Fibroblast of lung (primary cell): ENCODE data around the gene MAGEF1. TPM values are rescaled to one million over a fixed set of nuclear protein-coding genes. Genes with fewer than 3 reads are reported as not detected.
A peak's percentile ranks its signal among the peaks of the same experiment; 100 is the strongest.

Experiments used
- DNase-seq, 2 donors: peaks; one replicate each; pipeline versions ENCODE4 v3.0.0 to v3.0.0-alpha.2; 2010; ENCODE audit warnings: low read depth in 2 of 2
- H2AFZ ChIP-seq: 2 replicates; pipeline ENCODE4 v1.5.1; 2012; ENCODE audit warnings: low read length, control low read depth, inconsistent platforms
- H3K27ac ChIP-seq: 2 replicates; pipeline ENCODE4 v1.5.1; 2011; ENCODE audit warnings: low read length, control low read depth; ENCODE audit not compliant: insufficient read depth
- H3K27me3 ChIP-seq: 2 replicates; pipeline ENCODE4 v1.5.1; 2011; ENCODE audit warnings: mild to moderate bottlenecking, low read length; ENCODE audit not compliant: control insufficient read depth, insufficient read depth
- H3K36me3 ChIP-seq: 2 replicates; pipeline ENCODE4 v1.5.1; 2011; ENCODE audit warnings: low read length; ENCODE audit not compliant: control insufficient read depth, insufficient read depth
- H3K4me1 ChIP-seq: 2 replicates; pipeline ENCODE4 v1.5.1; 2011; ENCODE audit warnings: low read length; ENCODE audit not compliant: control insufficient read depth, insufficient read depth; ENCODE audit errors: extremely low read depth
- H3K4me2 ChIP-seq: 2 replicates; pipeline ENCODE4 v1.5.1; 2011; ENCODE audit warnings: low read length, control low read depth; ENCODE audit not compliant: insufficient read depth; ENCODE audit errors: extremely low read depth
- H3K4me3 ChIP-seq, 4 experiments: fragments of 200-600 bp in 1 of 4; sonication (generic) in 1 of 4; replicated peaks in 1 of 4; 2 replicates each; pipeline ENCODE4 v1.5.1; 2011 to 2016; ENCODE audit warnings: low read length in 4 of 4, low read depth in 3 of 4, mild to moderate bottlenecking in 3 of 4, control low read depth in 2 of 4, inconsistent platforms in 1 of 4, mixed read lengths in 1 of 4; ENCODE audit not compliant: insufficient read depth in 1 of 4; ENCODE audit errors: control extremely low read depth in 1 of 4
- H3K79me2 ChIP-seq: 2 replicates; pipeline ENCODE4 v1.5.1; 2012; ENCODE audit warnings: mild to moderate bottlenecking, low read length, inconsistent platforms; ENCODE audit not compliant: control insufficient read depth, insufficient read depth
- H3K9ac ChIP-seq: 2 replicates; pipeline ENCODE4 v1.5.1; 2011; ENCODE audit warnings: mild to moderate bottlenecking, low read length, control low read depth; ENCODE audit not compliant: insufficient read depth
- H3K9me3 ChIP-seq: 2 replicates; pipeline ENCODE4 v1.5.1; 2012; ENCODE audit warnings: low read depth, low read length; ENCODE audit not compliant: control insufficient read depth, insufficient read depth
- H4K20me1 ChIP-seq: 2 replicates; pipeline ENCODE4 v1.5.1; 2011; ENCODE audit warnings: low read length; ENCODE audit not compliant: control insufficient read depth, insufficient read depth; ENCODE audit errors: extremely low read depth
- EZH2 ChIP-seq: IDR thresholded peaks from 2 replicates; pipeline ENCODE4 v1.5.1; 2012; ENCODE audit warnings: low read length, control low read depth, mild to moderate bottlenecking; ENCODE audit errors: missing control alignments
- polyA plus RNA-seq, 2 donors: library from polyadenylated mRNA; depleted of rRNA in 1 of 2; stranded (reverse) in 1 of 2; unstranded in 1 of 2; fragments of >200 nt; gene quantifications; 2 replicates each; pipeline ENCODE4 v1.2.1, GENCODE V29; 2011 to 2012; ENCODE audit warnings: missing spikeins in 1 of 2
- total RNA-seq: library from RNA; depleted of rRNA; stranded (reverse); fragments of >200 nt; gene quantifications from 2 replicates; pipeline ENCODE4 v1.2.1, GENCODE V29; 2014
- TF ChIP-seq, protein P1 (sequence below), 2 donors: IDR thresholded peaks in 1 of 2; conservative IDR thresholded peaks in 1 of 2; 1 replicate in 1 of 2; 2 replicates in 1 of 2; pipeline ENCODE4 v1.5.1; 2011 to 2012; ENCODE audit warnings: low read length in 2 of 2, control low read depth in 1 of 2, inconsistent platforms in 1 of 2, low read depth in 1 of 2, mild to moderate bottlenecking in 1 of 2

The MAGEF1 gene
- total and polyA plus RNA-seq, 2 donors (not counting 1 experiment from before 2014, with no cell fraction given) = 21.5 to 22.6 TPM

DNA sequence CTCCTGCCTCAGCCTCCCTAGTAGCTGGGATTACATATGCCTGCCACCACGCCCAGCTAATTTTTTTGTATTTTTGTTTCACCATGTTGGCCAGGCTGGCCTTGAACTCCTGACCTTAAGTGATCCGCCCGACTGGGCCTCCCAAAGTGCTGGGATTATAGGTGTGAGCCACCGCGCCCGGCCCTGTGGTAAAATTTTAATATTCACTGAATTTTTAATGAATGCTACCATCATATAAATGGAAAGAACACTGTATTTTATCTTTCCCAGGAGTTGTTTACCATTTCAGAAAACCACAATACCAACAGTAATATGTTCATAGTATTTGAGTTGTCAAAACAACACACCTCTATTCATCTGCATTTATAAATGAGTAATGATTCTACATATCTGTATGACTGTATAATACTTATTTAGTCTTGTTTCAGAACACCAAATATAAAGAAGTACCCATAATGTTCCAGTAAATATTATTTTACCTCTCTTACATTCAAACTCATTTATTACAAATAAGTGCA is 16.2 kb upstream of the MAGEF1 start:
- H3K36me3 ChIP-seq = no peaks in the 10 kb centered on the region
- H4K20me1 ChIP-seq = no peaks in the 10 kb centered on the region
- H2AFZ ChIP-seq = no peak overlapping the region
- no peak for TF ChIP-seq EZH2
- TF ChIP-seq, protein P1, sequence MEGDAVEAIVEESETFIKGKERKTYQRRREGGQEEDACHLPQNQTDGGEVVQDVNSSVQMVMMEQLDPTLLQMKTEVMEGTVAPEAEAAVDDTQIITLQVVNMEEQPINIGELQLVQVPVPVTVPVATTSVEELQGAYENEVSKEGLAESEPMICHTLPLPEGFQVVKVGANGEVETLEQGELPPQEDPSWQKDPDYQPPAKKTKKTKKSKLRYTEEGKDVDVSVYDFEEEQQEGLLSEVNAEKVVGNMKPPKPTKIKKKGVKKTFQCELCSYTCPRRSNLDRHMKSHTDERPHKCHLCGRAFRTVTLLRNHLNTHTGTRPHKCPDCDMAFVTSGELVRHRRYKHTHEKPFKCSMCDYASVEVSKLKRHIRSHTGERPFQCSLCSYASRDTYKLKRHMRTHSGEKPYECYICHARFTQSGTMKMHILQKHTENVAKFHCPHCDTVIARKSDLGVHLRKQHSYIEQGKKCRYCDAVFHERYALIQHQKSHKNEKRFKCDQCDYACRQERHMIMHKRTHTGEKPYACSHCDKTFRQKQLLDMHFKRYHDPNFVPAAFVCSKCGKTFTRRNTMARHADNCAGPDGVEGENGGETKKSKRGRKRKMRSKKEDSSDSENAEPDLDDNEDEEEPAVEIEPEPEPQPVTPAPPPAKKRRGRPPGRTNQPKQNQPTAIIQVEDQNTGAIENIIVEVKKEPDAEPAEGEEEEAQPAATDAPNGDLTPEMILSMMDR (conservative IDR thresholded peaks at IDR 0.05 in 1 of 2, IDR thresholded peaks at IDR 0.05 in 1 of 2; ENCODE audit: low read depth in 1 of 2, low read length in 2 of 2) = no peak
- H3K27me3 ChIP-seq = peaks cover 7% of the 10 kb centered on the region
- no peaks in the 10 kb centered on the region for H3K9me3 ChIP-seq
- H3K4me1 ChIP-seq = no peaks in the 10 kb centered on the region
- DNase-seq = no peak
- no peak overlapping the region for H3K9ac ChIP-seq
- H3K79me2 ChIP-seq = no peaks in the 10 kb centered on the region
- H3K27ac ChIP-seq = no peak overlapping the region
- H3K4me2 ChIP-seq = no peak overlapping the region
- H3K4me3 ChIP-seq = no peak overlapping the region

DNA sequence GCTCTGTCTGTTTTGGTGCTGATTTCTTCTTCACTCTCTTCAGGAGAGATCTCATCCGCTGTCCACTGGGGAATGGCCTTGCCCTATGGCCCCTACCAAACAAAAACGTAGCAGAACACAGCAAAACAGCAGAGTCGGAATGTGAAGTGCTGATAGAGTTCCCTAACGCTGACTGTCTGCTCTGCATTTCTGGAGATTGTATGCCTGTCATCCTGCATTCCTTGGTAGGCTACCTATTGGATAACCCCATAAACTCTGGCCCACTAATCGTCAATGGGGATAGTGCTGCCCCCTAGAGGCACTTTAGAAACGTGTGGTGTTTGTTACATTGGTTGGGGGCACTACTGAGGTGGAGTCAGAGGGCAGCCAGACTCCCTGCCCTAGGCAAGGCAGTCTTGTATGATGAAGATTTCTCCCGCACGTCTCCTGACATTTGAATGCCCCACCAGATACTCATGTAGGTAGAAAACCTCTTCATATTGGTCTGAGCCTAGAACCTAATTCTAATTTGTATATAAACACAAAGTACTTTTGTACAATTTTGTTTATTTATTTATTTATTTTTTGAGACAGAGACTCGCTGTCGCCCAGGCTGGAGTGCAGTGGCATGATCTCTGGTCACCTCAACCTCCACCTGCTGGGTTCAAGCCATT is 15.6 kb upstream of the MAGEF1 start:
- Histone ChIP-seq H2AFZ (no peak overlapping the region), H3K79me2 (no peaks in the 10 kb centered on the region), H3K27ac (no peak overlapping the region), H4K20me1 (no peaks in the 10 kb centered on the region), H3K4me1 (no peaks in the 10 kb centered on the region), H3K4me2 (no peak overlapping the region), H3K9me3 (no peaks in the 10 kb centered on the region), H3K27me3 (peaks cover 7% of the 10 kb centered on the region), H3K36me3 (no peaks in the 10 kb centered on the region), H3K4me3 (no peak overlapping the region), H3K9ac (no peak overlapping the region)
- DNase-seq = peak; percentile 69 to 71
- TF ChIP-seq, protein P1 (conservative IDR thresholded peaks at IDR 0.05 in 1 of 2, IDR thresholded peaks at IDR 0.05 in 1 of 2; ENCODE audit: low read depth in 1 of 2, low read length in 2 of 2) = peak; percentile 68 to 86
- no peak for TF ChIP-seq EZH2

DNA sequence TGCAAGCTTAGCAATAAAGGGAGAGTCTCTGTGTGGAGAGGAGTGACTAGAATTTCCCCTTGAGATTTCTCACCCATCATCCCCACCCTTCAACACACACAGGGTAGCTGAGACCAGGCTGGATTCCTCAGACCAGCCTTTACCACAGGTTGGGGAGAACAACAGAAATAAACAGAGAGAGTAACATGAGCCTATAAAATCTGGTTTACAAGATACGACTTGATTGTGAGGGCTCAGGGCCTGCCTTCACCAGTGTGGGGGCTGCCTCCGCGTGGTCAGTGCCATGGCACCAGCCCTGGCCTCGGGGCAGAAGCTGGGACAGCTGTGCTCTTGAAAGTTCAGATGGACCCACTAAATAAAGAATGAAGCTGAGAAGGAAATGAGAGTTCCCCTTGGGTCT is 14.6 kb upstream of the MAGEF1 start:
- no peak for TF ChIP-seq EZH2
- TF ChIP-seq, protein P1 (conservative IDR thresholded peaks at IDR 0.05 in 1 of 2, IDR thresholded peaks at IDR 0.05 in 1 of 2; ENCODE audit: low read depth in 1 of 2, low read length in 2 of 2) = no peak
- no peaks in the 10 kb centered on the region for H3K4me1 ChIP-seq
- no peaks in the 10 kb centered on the region for H4K20me1 ChIP-seq
- H3K27ac ChIP-seq = no peak overlapping the region
- no peak overlapping the region for H3K9ac ChIP-seq
- H3K36me3 ChIP-seq = no peaks in the 10 kb centered on the region
- no peak for DNase-seq
- no peak overlapping the region for H3K4me3 ChIP-seq
- H3K79me2 ChIP-seq = no peaks in the 10 kb centered on the region
- H3K4me2 ChIP-seq = no peak overlapping the region
- no peak overlapping the region for H2AFZ ChIP-seq
- H3K9me3 ChIP-seq = no peaks in the 10 kb centered on the region
- peaks cover 7% of the 10 kb centered on the region for H3K27me3 ChIP-seq
